Ishikawa (cell line): Measurements from ENCODE around the gene CAMK2A.

Experiments used
- CEBPB ChIP-seq: IDR thresholded peaks from 2 replicates; pipeline ENCODE4 v1.6.1; 2012
- CREB1 ChIP-seq: IDR thresholded peaks from 2 replicates; pipeline ENCODE4 v1.6.1; 2012; ENCODE audit warnings: low read depth
- EGR1 ChIP-seq: IDR thresholded peaks from 2 replicates; pipeline ENCODE4 v1.6.1; 2012
- EP300 ChIP-seq: IDR thresholded peaks from 2 replicates; pipeline ENCODE4 v1.6.1; 2012; ENCODE audit warnings: borderline replicate concordance
- FOXM1 ChIP-seq: IDR thresholded peaks from 2 replicates; pipeline ENCODE4 v1.6.1; 2012; ENCODE audit warnings: low read depth, borderline replicate concordance
- NFIC ChIP-seq: IDR thresholded peaks from 2 replicates; pipeline ENCODE4 v1.6.1; 2012
- RAD21 ChIP-seq: IDR thresholded peaks from 2 replicates; pipeline ENCODE4 v1.6.1; 2012; ENCODE audit warnings: low read depth
- TAF1 ChIP-seq: IDR thresholded peaks from 2 replicates; pipeline ENCODE4 v1.6.1; 2012; ENCODE audit warnings: low read depth, mild to moderate bottlenecking
- TCF12 ChIP-seq: IDR thresholded peaks from 2 replicates; pipeline ENCODE4 v1.6.1; 2012; ENCODE audit warnings: low read depth
- TEAD4 ChIP-seq: IDR thresholded peaks from 2 replicates; pipeline ENCODE4 v1.6.1; 2012
- YY1 ChIP-seq: IDR thresholded peaks from 2 replicates; pipeline ENCODE4 v1.6.1; 2012; ENCODE audit warnings: low read depth
- ZBTB7A ChIP-seq: IDR thresholded peaks from 2 replicates; pipeline ENCODE4 v1.6.1; 2012; ENCODE audit warnings: low read depth
- TF ChIP-seq, protein P1 (sequence below): IDR thresholded peaks from 2 replicates; pipeline ENCODE4 v1.6.1; 2012
- TF ChIP-seq, protein P2 (sequence below): IDR thresholded peaks from 2 replicates; pipeline ENCODE4 v1.6.1; 2012; ENCODE audit warnings: low read depth, mild to moderate bottlenecking
- TF ChIP-seq, protein P3 (sequence below): IDR thresholded peaks from 2 replicates; pipeline ENCODE4 v1.6.1; 2012

CAMK2A gene

DNA sequence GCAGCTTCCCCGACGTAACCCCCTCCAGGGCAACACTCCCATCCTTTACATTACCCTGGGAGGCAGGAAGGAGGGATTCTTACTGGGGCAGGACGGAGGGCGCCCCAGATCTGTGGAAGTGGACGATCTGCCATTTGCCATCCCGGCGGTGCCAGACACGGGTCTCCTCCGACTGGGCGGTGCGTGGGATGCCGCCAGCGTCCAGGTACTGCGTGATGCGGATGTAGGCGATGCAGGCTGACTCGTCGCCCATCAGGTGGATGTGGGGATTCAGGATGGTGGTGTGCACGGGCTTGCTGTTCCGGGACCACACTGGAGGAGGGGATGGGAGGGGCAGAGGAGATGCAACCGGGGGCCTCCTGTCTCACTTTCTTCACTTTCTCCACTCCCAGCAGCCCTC lies 66.7 kb downstream of the CAMK2A start:
- TF ChIP-seq FOXM1 (no peak), EP300 (no peak), CEBPB (no peak), TCF12 (no peak), TAF1 (no peak), YY1 (no peak), NFIC (no peak), RAD21 (no peak), EGR1 (no peak), ZBTB7A (no peak), TEAD4 (no peak), CREB1 (no peak)
- TF ChIP-seq, protein P1, sequence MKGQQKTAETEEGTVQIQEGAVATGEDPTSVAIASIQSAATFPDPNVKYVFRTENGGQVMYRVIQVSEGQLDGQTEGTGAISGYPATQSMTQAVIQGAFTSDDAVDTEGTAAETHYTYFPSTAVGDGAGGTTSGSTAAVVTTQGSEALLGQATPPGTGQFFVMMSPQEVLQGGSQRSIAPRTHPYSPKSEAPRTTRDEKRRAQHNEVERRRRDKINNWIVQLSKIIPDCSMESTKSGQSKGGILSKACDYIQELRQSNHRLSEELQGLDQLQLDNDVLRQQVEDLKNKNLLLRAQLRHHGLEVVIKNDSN, result no peak
- TF ChIP-seq, protein P2, sequence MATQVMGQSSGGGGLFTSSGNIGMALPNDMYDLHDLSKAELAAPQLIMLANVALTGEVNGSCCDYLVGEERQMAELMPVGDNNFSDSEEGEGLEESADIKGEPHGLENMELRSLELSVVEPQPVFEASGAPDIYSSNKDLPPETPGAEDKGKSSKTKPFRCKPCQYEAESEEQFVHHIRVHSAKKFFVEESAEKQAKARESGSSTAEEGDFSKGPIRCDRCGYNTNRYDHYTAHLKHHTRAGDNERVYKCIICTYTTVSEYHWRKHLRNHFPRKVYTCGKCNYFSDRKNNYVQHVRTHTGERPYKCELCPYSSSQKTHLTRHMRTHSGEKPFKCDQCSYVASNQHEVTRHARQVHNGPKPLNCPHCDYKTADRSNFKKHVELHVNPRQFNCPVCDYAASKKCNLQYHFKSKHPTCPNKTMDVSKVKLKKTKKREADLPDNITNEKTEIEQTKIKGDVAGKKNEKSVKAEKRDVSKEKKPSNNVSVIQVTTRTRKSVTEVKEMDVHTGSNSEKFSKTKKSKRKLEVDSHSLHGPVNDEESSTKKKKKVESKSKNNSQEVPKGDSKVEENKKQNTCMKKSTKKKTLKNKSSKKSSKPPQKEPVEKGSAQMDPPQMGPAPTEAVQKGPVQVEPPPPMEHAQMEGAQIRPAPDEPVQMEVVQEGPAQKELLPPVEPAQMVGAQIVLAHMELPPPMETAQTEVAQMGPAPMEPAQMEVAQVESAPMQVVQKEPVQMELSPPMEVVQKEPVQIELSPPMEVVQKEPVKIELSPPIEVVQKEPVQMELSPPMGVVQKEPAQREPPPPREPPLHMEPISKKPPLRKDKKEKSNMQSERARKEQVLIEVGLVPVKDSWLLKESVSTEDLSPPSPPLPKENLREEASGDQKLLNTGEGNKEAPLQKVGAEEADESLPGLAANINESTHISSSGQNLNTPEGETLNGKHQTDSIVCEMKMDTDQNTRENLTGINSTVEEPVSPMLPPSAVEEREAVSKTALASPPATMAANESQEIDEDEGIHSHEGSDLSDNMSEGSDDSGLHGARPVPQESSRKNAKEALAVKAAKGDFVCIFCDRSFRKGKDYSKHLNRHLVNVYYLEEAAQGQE, result no peak
- TF ChIP-seq, protein P3, sequence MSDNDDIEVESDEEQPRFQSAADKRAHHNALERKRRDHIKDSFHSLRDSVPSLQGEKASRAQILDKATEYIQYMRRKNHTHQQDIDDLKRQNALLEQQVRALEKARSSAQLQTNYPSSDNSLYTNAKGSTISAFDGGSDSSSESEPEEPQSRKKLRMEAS, result no peak

- TF ChIP-seq, protein P1, result no peak
- TF ChIP-seq EGR1 (no peak), CREB1 (no peak), EP300 (no peak), FOXM1 (no peak), TEAD4 (no peak), TAF1 (no peak), CEBPB (no peak), TCF12 (no peak), RAD21 (no peak)
These were observed 68.1 kb downstream of the CAMK2A start for GRCh38 chr5:150221471-150221870.

DNA sequence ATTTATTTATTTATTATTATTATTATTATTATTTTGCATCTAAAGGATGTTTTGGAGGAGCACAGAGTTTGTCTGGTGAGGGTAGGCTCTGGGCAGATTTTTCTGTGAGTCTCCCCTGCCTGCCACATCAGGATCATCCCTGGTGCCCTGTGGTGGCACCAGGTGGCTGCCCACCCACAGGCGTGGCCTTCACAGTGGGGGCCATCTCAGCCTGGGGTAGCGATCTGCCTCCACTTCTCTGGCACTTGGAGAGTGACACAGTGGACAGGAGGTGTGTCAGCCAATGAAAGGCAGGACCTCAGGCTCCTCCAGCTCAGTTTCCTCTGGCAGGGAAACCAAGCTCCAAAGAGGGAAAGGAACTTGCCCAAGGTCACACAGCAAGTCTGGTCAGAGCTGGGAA lies 69.7 kb downstream of the CAMK2A start:
- no peak for TF ChIP-seq EGR1
- TF ChIP-seq EP300, result no peak
- TF ChIP-seq CREB1, result no peak
- TF ChIP-seq TAF1, result no peak
- TF ChIP-seq, protein P3, result no peak
- TF ChIP-seq TCF12, result no peak
- TF ChIP-seq NFIC, result no peak
- no peak for TF ChIP-seq TEAD4
- TF ChIP-seq ZBTB7A, result no peak
- TF ChIP-seq, protein P1, result no peak
- TF ChIP-seq RAD21, result no peak
- no peak for TF ChIP-seq CEBPB
- no peak for TF ChIP-seq YY1
- TF ChIP-seq FOXM1, result no peak

DNA sequence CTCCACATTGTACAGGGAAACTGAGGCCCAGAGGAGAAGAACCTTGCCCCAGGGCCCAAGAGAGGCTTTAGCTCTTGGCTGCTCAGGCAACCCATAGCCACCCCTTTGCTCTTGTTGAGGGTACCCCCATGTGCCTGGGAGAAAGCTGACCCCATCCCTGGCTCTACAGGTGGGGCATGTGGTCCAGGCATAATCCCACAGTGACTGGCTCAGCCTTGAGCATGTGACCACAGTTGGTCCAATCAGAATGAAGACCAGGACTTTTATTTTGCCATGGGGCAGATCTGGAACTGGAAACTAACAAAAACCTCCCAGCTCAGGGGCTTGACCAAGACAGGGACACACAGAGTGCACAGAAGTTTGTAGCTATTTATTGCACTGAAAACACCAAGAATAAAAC lies 70.4 kb downstream of the CAMK2A start:
- no peak for TF ChIP-seq TCF12
- TF ChIP-seq, protein P1, result peak; percentile 92
- TF ChIP-seq, protein P3, result 0 out of 2 replicates have a peak, but pooled peaks have one; percentile 12

GRCh38 chr5:150218693-150219035 lies 70.9 kb downstream of the CAMK2A start:
- no peak for TF ChIP-seq CEBPB
- TF ChIP-seq NFIC, result no peak
- TF ChIP-seq EGR1, result no peak
- no peak for TF ChIP-seq TCF12
- TF ChIP-seq ZBTB7A, result no peak
- no peak for TF ChIP-seq EP300
- TF ChIP-seq TEAD4, result no peak
- TF ChIP-seq RAD21, result no peak
- no peak for TF ChIP-seq FOXM1
- TF ChIP-seq, protein P3, result no peak
- no peak for TF ChIP-seq TAF1
- TF ChIP-seq, protein P2, result no peak
- no peak for TF ChIP-seq CREB1
- no peak for TF ChIP-seq YY1
